IPS DF 4.7 (cell line): ENCODE data around the gene UGT2B10.
"Not testable (repeated sequence)": the region's sequence is repeated elsewhere in the genome, so short reads cannot be mapped to it uniquely, and the experiment has no call there.

Experiments
- DNase-seq: peaks from one replicate; pipeline ENCODE4 v3.0.0-alpha.2; 2013; ENCODE audit warnings: low spot score; ENCODE audit errors: extremely low read depth

UGT2B10 gene

DNA sequence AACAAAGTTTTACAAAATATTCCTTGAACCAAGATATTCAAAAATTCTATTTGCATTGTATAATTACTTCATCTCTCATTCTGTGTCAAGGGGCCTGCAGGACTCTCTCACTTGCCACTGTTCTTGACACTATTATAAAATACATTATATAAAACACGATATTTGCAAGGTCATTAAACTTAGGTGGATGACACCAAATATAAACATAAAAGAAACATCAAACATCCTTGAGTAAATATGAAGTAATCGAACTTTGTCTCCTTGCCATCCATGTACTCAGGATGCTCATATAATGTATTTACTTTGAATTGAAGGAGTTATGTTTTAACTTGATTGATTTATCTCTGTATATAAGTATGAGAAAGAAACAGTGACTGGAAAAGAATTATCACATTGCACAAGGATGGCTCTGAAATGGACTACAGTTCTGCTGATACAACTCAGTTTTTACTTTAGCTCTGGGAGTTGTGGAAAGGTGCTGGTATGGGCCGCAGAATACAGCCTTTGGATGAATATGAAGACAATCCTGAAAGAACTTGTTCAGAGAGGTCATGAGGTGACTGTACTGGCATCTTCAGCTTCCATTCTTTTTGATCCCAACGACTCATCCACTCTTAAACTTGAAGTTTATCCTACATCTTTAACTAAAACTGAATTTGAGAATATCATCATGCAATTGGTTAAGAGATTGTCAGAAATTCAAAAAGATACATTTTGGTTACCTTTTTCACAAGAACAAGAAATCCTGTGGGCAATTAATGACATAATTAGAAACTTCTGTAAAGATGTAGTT lies at the start of gene UGT2B10:
UGT2B10 (plus strand) TSS at position 378 of the 793 bp plus-strand sequence; CDS start at position 404, 26 bp downstream.
- DNase-seq = not testable (repeated sequence)

- DNase-seq = not testable (repeated sequence)
These were observed 44.0 kb upstream of the UGT2B10 start for GRCh38 chr4:68771836-68772235.

GRCh38 chr4:68773699-68774098 lies 42.1 kb upstream of the UGT2B10 start:
- DNase-seq = no peak

- DNase-seq = no peak
These were observed 35.6 kb upstream of the UGT2B10 start for GRCh38 chr4:68780232-68780631.

DNA sequence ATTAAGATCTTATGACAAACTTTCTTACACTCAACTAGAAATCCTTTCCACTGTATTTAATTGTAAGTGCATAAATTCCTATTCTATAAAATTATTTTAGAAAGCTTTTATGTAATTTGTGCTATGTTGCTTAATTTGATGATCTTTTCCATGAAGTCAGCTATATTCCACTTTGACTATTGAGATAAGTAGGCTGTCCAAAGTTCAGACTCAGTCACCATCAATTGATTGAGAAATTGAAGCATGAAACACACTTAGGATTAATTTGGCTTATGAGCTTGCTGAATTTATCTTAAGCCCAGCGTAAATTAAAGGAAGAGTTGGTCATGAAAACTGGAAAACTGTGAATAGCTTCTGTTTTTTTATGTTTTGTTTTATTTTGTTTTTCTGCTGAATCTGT lies 18.7 kb upstream of the UGT2B10 start:
- DNase-seq = no peak

DNA sequence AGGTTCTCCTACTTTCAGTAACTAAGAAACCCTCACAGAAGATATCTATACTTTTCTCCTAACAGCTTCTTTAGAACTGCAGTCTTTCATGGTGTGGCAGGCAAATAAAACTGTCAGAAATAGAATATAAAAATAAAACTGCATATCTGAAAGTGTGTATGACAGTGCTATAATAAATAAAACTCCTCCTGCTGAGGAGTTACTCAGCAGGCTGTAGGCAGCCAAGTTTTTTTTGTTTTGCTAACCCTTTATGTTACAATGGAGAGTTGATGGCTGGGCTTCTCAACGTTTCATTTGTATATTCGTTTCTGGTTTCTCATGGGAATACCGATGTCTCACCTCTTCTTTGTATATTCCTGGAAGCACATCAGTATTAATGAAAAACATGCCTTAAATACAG lies 18.2 kb upstream of the UGT2B10 start:
- no peak for DNase-seq

- DNase-seq = no peak
These were observed 12.8 kb upstream of the UGT2B10 start for GRCh38 chr4:68803013-68803412.

GRCh38 chr4:68808060-68808459 lies 7.7 kb upstream of the UGT2B10 start:
- no peak for DNase-seq

GRCh38 chr4:68810919-68811318 lies 4.9 kb upstream of the UGT2B10 start:
- no peak for DNase-seq

DNA sequence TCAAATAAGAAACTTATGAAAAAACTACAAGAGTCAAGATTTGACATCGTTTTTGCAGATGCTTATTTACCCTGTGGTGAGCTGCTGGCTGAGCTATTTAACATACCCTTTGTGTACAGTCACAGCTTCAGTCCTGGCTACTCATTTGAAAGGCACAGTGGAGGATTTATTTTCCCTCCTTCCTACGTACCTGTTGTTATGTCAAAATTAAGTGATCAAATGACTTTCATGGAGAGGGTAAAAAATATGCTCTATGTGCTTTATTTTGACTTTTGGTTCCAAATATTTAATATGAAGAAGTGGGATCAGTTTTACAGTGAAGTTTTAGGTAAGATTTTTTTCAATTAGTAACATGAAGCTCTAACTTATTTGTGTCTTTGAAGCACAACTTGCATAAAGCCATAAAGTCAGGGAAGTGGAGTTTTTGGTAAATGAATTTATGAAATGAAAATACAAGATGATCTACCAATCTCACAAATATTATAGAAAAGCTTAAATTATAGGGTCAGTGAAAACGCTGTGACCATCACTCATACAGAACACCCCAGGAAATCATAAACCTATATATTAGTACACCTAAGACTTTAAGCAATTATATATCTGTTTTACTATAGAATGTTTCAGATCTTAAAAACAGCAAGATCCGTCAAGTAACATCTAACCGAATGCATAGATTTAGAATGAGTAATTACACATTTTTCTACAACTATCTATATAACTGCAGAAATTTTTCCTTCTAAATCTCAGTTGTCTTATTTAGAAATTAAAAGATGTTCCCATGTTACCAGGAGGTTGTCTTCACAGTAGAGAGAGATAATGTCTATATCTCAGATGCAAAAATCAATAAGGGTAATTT lies 844 bp downstream of the UGT2B10 start:
- not testable (repeated sequence) for DNase-seq

DNA sequence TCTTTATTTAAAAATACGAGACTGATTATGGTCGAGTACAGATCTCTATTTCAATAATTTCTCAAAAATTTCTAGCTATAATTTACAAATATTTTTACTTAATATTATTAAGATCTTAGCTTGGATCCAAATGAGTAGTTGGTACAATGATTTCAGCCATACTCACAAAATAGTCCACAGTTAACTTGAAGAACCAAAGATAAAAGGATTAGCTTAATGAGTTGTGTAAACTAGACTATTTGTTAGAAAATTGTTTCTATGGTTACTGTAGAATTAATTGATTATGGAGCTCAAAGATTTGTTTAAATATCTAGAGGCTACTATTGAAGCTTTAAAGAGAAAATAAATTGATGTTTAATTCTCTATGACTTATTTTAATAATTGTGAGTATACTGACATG lies 1.6 kb downstream of the UGT2B10 start:
- no peak for DNase-seq

DNA sequence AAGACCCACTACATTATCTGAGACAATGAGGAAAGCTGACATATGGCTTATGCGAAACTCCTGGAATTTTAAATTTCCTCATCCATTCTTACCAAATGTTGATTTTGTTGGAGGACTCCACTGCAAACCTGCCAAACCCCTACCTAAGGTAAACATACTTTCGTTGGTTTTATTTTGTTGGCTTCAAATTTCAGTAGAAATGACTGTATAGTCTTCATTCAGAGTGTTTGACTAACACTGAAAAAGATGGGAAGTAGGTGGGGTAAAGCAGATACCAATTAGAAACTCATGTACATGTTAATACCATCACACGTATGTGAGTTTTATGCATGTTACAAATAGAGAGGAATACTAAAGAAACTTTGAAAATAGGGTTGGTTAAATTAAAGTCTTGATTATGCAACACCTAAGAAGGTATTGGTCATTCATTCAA lies 2.3 kb downstream of the UGT2B10 start:
- DNase-seq = not testable (repeated sequence)

- no peak for DNase-seq
These were observed 15.8 kb downstream of the UGT2B10 start for GRCh38 chr4:68831642-68832041.

- DNase-seq = no peak
These were observed 34.5 kb downstream of the UGT2B10 start for GRCh38 chr4:68850293-68850692.

DNA sequence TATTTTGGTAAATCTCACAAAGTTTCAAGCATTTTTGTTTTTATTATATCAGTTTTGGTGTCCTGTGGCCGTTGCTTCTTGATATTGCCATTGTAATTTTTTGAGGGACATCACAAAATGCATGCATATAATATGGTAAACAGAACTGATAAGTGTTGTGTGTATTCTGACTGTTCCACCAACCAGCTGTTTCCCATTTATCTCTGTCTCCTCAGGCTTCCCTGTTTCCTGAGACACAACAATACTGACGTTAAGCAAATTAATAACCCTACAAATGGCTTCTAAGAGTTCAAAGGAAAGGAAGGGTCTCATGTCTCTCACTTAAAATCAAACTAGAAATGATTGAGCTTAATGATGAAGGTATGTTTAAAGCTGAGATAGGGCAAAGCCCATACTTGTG lies 40.0 kb downstream of the UGT2B10 start:
- no peak for DNase-seq

- no peak for DNase-seq
These were observed 42.2 kb downstream of the UGT2B10 start for GRCh38 chr4:68858039-68858438.

DNA sequence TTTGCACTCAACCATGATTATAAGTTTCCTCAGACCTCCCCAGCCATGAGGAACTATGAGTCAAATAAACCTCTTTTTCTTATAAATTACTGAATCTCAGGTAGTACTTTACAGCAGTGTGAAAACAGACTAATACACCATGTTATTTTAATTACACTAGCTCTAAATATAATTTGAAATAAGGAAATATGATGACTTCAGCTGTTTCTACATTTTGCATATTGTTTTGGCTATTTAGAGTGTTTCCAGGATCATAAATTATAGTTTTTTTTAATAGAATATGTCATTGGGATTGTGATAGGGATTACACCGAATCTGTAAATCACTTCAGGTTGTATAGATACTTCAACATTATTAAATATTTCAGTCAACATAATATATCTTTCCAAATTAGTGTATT lies 43.9 kb downstream of the UGT2B10 start:
- DNase-seq = no peak

DNA sequence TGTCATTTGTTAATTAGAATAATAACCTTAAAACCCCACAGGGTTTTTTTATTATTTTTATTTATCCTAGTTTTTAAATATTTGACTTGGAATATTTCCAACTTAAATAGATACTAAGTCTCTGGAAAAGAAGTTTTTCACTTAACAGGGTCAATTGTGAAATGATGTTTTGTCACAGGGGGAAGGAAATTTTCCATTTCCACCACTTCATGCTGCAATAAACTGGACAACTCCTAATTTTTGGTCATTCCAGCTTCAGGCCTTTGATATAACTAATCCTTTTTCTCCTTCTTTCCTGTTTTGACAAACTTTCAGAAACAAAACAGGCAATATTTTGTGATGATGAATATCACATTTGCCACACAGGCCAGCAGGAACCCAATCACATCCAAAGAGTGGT lies 45.3 kb downstream of the UGT2B10 start:
- DNase-seq = no peak

DNA sequence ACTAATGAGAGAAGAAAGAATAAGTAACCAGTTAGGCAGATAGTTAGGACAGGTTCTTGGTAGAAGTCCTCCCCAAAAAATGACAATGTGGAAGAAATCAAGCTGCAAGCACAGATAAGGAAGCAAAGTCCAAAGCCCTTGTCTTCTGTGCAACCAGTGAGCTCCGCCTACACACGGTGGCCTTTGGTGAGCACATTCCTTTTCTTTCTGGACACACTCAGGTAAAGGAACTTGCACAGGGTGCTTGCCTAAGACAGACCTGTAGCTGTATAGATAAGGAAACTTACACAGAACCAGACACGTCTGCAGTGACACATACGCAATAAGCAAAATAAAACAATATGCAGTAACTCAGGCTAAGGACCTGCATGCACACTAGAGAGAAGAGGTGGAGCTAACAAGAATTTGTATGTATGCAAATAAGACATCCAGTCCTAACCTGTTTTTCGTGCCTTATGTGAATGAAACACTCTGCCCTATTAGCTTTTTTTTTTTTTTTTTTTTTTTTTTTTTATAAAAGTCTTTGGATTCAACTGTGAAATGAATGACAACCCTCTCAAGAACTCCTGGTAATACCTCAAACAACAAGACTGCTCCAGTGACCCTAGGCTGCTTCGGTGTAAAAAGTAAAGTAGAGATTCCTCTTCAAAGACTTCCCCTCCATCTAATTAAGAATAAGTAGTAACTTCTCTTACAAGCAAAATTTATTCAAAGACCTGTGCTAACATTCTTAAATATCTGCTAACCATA lies 48.8 kb downstream of the UGT2B10 start:
- no peak for DNase-seq

DNA sequence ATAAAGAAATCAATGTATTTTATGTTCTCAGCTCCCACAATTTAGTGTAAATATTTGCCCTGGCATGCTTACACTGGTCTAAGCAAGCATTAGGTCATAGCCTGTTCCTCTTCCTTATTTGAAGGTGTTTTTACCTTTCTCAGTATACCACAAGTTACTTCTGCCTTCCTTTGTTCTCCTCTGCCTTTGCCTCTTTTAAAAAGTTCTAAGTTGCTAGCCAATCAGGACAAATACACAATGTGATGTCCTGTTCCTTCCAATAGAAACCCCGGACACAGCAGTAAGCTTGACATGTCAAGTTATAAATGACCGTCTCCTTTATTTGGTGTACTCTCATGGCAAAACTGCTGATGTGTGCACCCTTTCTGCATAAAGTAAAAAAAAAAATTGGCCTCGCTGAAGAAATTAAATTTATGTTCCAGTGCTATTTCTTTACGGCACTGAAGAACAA lies 49.4 kb downstream of the UGT2B10 start:
- no peak for DNase-seq

DNA sequence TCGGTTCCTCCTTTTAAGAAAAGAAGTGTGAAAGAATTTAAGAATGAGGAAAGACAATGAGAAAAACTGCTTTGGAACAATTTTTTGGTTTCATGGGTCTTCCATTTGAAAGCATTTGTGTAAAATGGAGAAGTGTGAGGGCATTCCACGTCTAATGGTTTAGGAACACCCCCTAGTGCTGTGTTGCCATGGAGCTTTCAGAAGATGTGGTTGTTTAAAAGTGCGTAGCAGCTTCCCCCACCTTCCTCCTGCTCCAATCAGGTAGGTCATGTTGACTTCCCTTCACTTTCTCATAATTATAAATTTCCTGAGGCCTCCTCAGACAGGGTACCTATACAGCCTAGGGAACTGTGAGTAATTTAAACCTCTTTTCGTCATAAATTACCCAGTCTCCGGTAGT lies 50.0 kb downstream of the UGT2B10 start:
- DNase-seq = no peak
